ENCODE measurements around the gene GLCE.

DNA sequence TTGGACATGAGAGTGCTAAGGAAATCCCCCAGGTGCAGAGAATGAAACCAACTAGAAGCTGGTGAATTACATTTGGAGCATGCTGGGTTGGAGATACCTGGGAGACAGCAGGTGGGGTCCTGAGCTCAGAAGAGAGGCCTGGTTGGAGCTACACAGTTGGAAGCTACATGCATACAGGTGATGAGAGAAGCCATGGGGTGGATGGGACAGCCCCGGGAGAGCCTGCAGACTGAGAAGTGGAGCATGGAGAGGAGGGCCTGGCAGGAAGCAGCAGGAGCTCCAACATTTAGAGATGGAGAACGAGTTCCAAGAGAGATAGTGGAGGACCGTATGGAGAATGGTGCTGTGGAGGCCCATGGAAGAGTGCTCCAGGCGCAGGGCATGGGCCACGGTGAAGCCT lies 148.5 kb downstream of the GLCE start:
- no peak for TF ChIP-seq REST (IDR thresholded peaks at IDR 0.05; ENCODE audit: low read depth)
- no peak for TF ChIP-seq TAF1 (IDR thresholded peaks at IDR 0.05; ENCODE audit: low read depth)
- TF ChIP-seq NFIC (IDR thresholded peaks at IDR 0.05) = no peak
- TF ChIP-seq RAD21 (IDR thresholded peaks at IDR 0.05; ENCODE audit: low read depth) = no peak
- TF ChIP-seq MAX (IDR thresholded peaks at IDR 0.05) = no peak
- TF ChIP-seq EP300 (IDR thresholded peaks at IDR 0.05; ENCODE audit: borderline replicate concordance) = no peak
- no peak for TF ChIP-seq FOXM1 (IDR thresholded peaks at IDR 0.05; ENCODE audit: borderline replicate concordance, low read depth)
